ENCODE results near the gene LTBP1.
"Not testable (repeated sequence)": the region's sequence is repeated elsewhere in the genome, so short reads cannot be mapped to it uniquely, and the experiment has no call there.

Gene LTBP1

GRCh38 chr2:32905270-32905669, 41.5 kb upstream of the LTBP1 start:
- no peak overlapping the region for H3K4me3 ChIP-seq (replicated peaks; ENCODE audit: insufficient read depth, low read length)
- H3K27me3 ChIP-seq (ENCODE audit: insufficient read depth, poor library complexity, severe bottlenecking), result no peaks in the 10 kb centered on the region
- TF ChIP-seq SPI1 (IDR thresholded peaks at IDR 0.05; ENCODE audit: borderline replicate concordance, low read depth) (no peak), POLR2AphosphoS5 (IDR thresholded peaks at IDR 0.05; ENCODE audit: low read depth) (no peak), GABPA (IDR thresholded peaks at IDR 0.05; ENCODE audit: low read depth) (no peak)

GRCh38 chr2:32910883-32911598, 35.7 kb upstream of the LTBP1 start:
- TF ChIP-seq GABPA (IDR thresholded peaks at IDR 0.05; ENCODE audit: low read depth), result no peak
- DNase-seq (ENCODE audit: low read depth in 1 of 2, low spot score in 1 of 2), result no peak
- Histone ChIP-seq H3K27me3 (ENCODE audit: insufficient read depth, poor library complexity, severe bottlenecking) (no peaks in the 10 kb centered on the region), H3K4me3 (replicated peaks; ENCODE audit: insufficient read depth, low read length) (no peak overlapping the region), H3K27ac (replicated peaks) (no peak overlapping the region)

More at GRCh38 chr2:32905270-32905669, 41.5 kb upstream of the LTBP1 start:
- no peak overlapping the region for H3K27ac ChIP-seq (replicated peaks)
- DNase-seq (ENCODE audit: low read depth in 1 of 2, low spot score in 1 of 2), result no peak

- DNase-seq (ENCODE audit: low read depth in 1 of 2, low spot score in 1 of 2), result no peak
- H3K27me3 ChIP-seq (ENCODE audit: insufficient read depth, poor library complexity, severe bottlenecking), result no peaks in the 10 kb centered on the region
- no peak for TF ChIP-seq POLR2AphosphoS5 (IDR thresholded peaks at IDR 0.05; ENCODE audit: low read depth)
- no peak for TF ChIP-seq SPI1 (IDR thresholded peaks at IDR 0.05; ENCODE audit: borderline replicate concordance, low read depth)
- no peak for TF ChIP-seq GABPA (IDR thresholded peaks at IDR 0.05; ENCODE audit: low read depth)
- TF ChIP-seq CTCF (IDR thresholded peaks at IDR 0.05; ENCODE audit: insufficient read depth, low read length), result no peak
- no peak for TF ChIP-seq REST (IDR thresholded peaks at IDR 0.05; ENCODE audit: insufficient replicate concordance, low read depth)
- no peak overlapping the region for H3K4me3 ChIP-seq (replicated peaks; ENCODE audit: insufficient read depth, low read length)
- H3K27ac ChIP-seq (replicated peaks), result no peak overlapping the region
Measured at GRCh38 chr2:32915694-32916093, 31.1 kb upstream of the LTBP1 start.

GRCh38 chr2:32918774-32919173, 28.0 kb upstream of the LTBP1 start:
- TF ChIP-seq CTCF (IDR thresholded peaks at IDR 0.05; ENCODE audit: insufficient read depth, low read length), result no peak
- no peak for TF ChIP-seq REST (IDR thresholded peaks at IDR 0.05; ENCODE audit: insufficient replicate concordance, low read depth)
- no peak for TF ChIP-seq SPI1 (IDR thresholded peaks at IDR 0.05; ENCODE audit: borderline replicate concordance, low read depth)
- TF ChIP-seq POLR2AphosphoS5 (IDR thresholded peaks at IDR 0.05; ENCODE audit: low read depth), result no peak
- TF ChIP-seq GABPA (IDR thresholded peaks at IDR 0.05; ENCODE audit: low read depth), result no peak
- no peaks in the 10 kb centered on the region for H3K27me3 ChIP-seq (ENCODE audit: insufficient read depth, poor library complexity, severe bottlenecking)
- H3K4me3 ChIP-seq (replicated peaks; ENCODE audit: insufficient read depth, low read length), result no peak overlapping the region
- no peak for DNase-seq (ENCODE audit: low read depth in 1 of 2, low spot score in 1 of 2)
- no peak overlapping the region for H3K27ac ChIP-seq (replicated peaks)

- not testable (repeated sequence) for H3K27me3 ChIP-seq (ENCODE audit: insufficient read depth, poor library complexity, severe bottlenecking); H3K27ac ChIP-seq (replicated peaks); DNase-seq (ENCODE audit: low read depth in 1 of 2, low spot score in 1 of 2); H3K4me3 ChIP-seq (replicated peaks; ENCODE audit: insufficient read depth, low read length)
Measured at GRCh38 chr2:32919901-32920300, 26.9 kb upstream of the LTBP1 start.

DNA sequence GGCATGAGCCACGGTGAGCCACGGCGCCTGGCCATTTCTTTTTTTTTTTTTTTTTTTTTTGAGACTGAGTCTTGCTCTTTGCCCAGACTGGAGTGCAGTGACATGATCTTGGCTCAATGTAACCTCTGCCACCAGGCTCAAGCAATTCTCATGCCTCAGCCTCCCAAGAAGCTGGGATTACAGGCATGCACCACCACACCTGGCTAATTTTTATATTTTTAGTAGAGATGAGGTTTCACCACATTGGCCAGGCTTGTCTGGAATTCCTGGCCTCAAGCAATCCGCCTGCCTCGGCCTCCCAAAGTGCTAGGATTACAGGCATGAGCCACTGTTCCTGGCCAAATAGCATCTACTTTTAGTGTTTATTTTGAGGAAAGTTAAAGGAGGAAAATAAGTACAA, 25.3 kb upstream of the LTBP1 start:
- not testable (repeated sequence) for H3K27me3 ChIP-seq (ENCODE audit: insufficient read depth, poor library complexity, severe bottlenecking); DNase-seq (ENCODE audit: low read depth in 1 of 2, low spot score in 1 of 2); H3K4me3 ChIP-seq (replicated peaks; ENCODE audit: insufficient read depth, low read length); H3K27ac ChIP-seq (replicated peaks)

Measured in HL-60 (cell line).